ENCODE measurements around the gene TMEM123.
"Not testable (repeated sequence)": the region's sequence is repeated elsewhere in the genome, so short reads cannot be mapped to it uniquely, and the experiment has no call there.

GRCh38 chr11:102432560-102432959 is 20.0 kb downstream of the TMEM123 start:
- TF ChIP-seq CTCF (IDR thresholded peaks at IDR 0.05; ENCODE audit: low read length); EZH2 (IDR thresholded peaks at IDR 0.05; ENCODE audit: borderline replicate concordance, low read length): not testable (repeated sequence)

Data from OCI-LY1 (cell line).